Measurements from ENCODE around the gene INAFM2.

- TF ChIP-seq POLR2A (IDR thresholded peaks at IDR 0.05; ENCODE audit: low read depth, low read length) (no peak), TAF1 (IDR thresholded peaks at IDR 0.05; ENCODE audit: borderline replicate concordance, low read depth, low read length) (no peak), POLR2AphosphoS5 (IDR thresholded peaks at IDR 0.05; ENCODE audit: low read depth, low read length) (no peak)
Observed at GRCh38 chr15:40343512-40343911, 20.0 kb downstream of the INAFM2 start.
